HepG2 (cell line): ENCODE data around the gene AFF1. TPM values are rescaled to one million over a fixed set of nuclear protein-coding genes. Genes with fewer than 3 reads are reported as not detected.

Experiments used
- ATF1 ChIP-seq: IDR thresholded peaks from 2 replicates; pipeline ENCODE4 v1.6.1; 2016; ENCODE audit warnings: mild to moderate bottlenecking, control low read depth
- FOXA3 ChIP-seq: IDR thresholded peaks from 2 replicates; pipeline ENCODE4 v1.6.1; 2016; ENCODE audit warnings: missing genetic modification reagents, missing compliant biosample characterization
- GATAD2A ChIP-seq: IDR thresholded peaks from 2 replicates; pipeline ENCODE4 v1.6.1; 2016
- MTF1 ChIP-seq: sonication (generic); formaldehyde crosslinking; IDR thresholded peaks from 2 replicates; pipeline ENCODE4 v1.5.0; 2020; ENCODE audit warnings: missing genetic modification reagents
- NR2F6 ChIP-seq, 2 experiments: IDR thresholded peaks; 2 replicates each; pipeline ENCODE4 v1.6.1; 2016; ENCODE audit warnings: antibody characterized with exemption in 1 of 2, mild to moderate bottlenecking in 1 of 2
- RFXANK ChIP-seq: IDR thresholded peaks from 2 replicates; pipeline ENCODE4 v1.6.1; 2016
- SAP130 ChIP-seq: IDR thresholded peaks from 2 replicates; pipeline ENCODE4 v1.6.1; 2016; ENCODE audit warnings: low read depth
- SIX1 ChIP-seq: sonication (generic); formaldehyde crosslinking; IDR thresholded peaks from 2 replicates; pipeline ENCODE4 v1.4.0; 2020; ENCODE audit warnings: missing genetic modification reagents, borderline replicate concordance
- SOX13 ChIP-seq, 3 experiments: fragments of 450-650 bp in 1 of 3; sonication (generic) in 1 of 3; formaldehyde crosslinking in 1 of 3; IDR thresholded peaks in 2 of 3; conservative IDR thresholded peaks in 1 of 3; 2 replicates each; pipeline versions ENCODE4 v1.5.0 to v1.6.1; 2016 to 2020; ENCODE audit warnings: antibody characterized with exemption in 1 of 3, mild to moderate bottlenecking in 1 of 3, missing compliant biosample characterization in 1 of 3, missing genetic modification reagents in 1 of 3, moderate library complexity in 1 of 3
- ZFY ChIP-seq: sonication (generic); formaldehyde crosslinking; IDR thresholded peaks from 2 replicates; pipeline ENCODE4 v1.4.0; 2020; ENCODE audit warnings: missing genetic modification reagents
- ZMAT5 ChIP-seq: sonication (generic); formaldehyde crosslinking; IDR thresholded peaks from 2 replicates; pipeline ENCODE4 v1.5.0; 2020; ENCODE audit warnings: mild to moderate bottlenecking, low read depth, missing genetic modification reagents, borderline replicate concordance
- ZMYM4 ChIP-seq: sonication (generic); formaldehyde crosslinking; IDR thresholded peaks from 2 replicates; pipeline ENCODE4 v1.8.1; 2023; ENCODE audit warnings: mild to moderate bottlenecking, missing genetic modification reagents
- ZNF292 ChIP-seq: sonication (generic); formaldehyde crosslinking; IDR thresholded peaks from 2 replicates; pipeline ENCODE4 v1.8.1; 2022; ENCODE audit warnings: mild to moderate bottlenecking, low read depth, missing genetic modification reagents, borderline replicate concordance
- ZNF337 ChIP-seq: sonication (generic); formaldehyde crosslinking; IDR thresholded peaks from 2 replicates; pipeline ENCODE4 v1.5.1; 2020; ENCODE audit warnings: missing genetic modification reagents, low read depth, mild to moderate bottlenecking, borderline replicate concordance
- ZNF619 ChIP-seq: sonication (generic); formaldehyde crosslinking; IDR thresholded peaks from 2 replicates; pipeline ENCODE4 v1.4.0; 2020; ENCODE audit warnings: mild to moderate bottlenecking, missing genetic modification reagents
- ZZZ3 ChIP-seq: sonication (generic); formaldehyde crosslinking; IDR thresholded peaks from 2 replicates; pipeline ENCODE4 v1.4.0; 2020; ENCODE audit warnings: missing genetic modification reagents, mild to moderate bottlenecking, borderline replicate concordance
- polyA plus RNA-seq, 8 experiments: library from polyadenylated mRNA; depleted of rRNA in 3 of 8; stranded (reverse) in 7 of 8; unstranded in 1 of 8; fragments of >200 nt; fragmentation: Illumina TruSeq in 4 of 8; extraction: Trizol in 4 of 8; gene quantifications; 2 replicates each; pipeline versions ENCODE4 v1.2.1 to v1.2.3, GENCODE V29; 2011 to 2016; ENCODE audit warnings: low read depth in 4 of 8, missing spikeins in 1 of 8, mixed read lengths in 1 of 8; ENCODE audit not compliant: insufficient read depth in 1 of 8
- total RNA-seq, 5 experiments: library from RNA; depleted of rRNA; stranded (reverse); fragments of >200 nt; fragmentation: Illumina TruSeq; extraction: Trizol; gene quantifications; 2 replicates each; pipeline ENCODE4 v1.2.3, GENCODE V29; 2016; ENCODE audit warnings: low read depth in 1 of 5
- TF ChIP-seq, protein P1 (sequence below): sonication (generic); formaldehyde crosslinking; conservative IDR thresholded peaks from 2 replicates; pipeline ENCODE4 v1.4.0; 2020; ENCODE audit warnings: mild to moderate bottlenecking, missing genetic modification reagents, moderate library complexity

The AFF1 gene
- total and polyA plus RNA-seq, 2 of the 13 experiments (the other 11 are each of a cell fraction or from before 2014, with no cell fraction given): 15.5 to 15.9 TPM

GRCh38 chr4:86960557-86960961 lies 25.7 kb downstream of the AFF1 start (continued):
- peak; percentile 19; the same call in 1 of the 2 replicates for TF ChIP-seq ZMYM4 (CRISPR knock-in tag)
- 0 out of 2 replicates have a peak, but pooled peaks have one; percentile 8 for TF ChIP-seq FOXA3 (CRISPR knock-in tag)
- peak; percentile 43; the same call in 1 of the 2 replicates for TF ChIP-seq NR2F6 (IDR thresholded peaks at IDR 0.05)
- TF ChIP-seq NR2F6 (CRISPR knock-in tag; IDR thresholded peaks at IDR 0.05): peak; percentile 53; the same call in 1 of the 2 replicates
- TF ChIP-seq ZNF337 (CRISPR knock-in tag): no peak
- 0 out of 2 replicates have a peak, but pooled peaks have one; percentile 36 for TF ChIP-seq SIX1 (CRISPR knock-in tag)
- 0 out of 2 replicates have a peak, but pooled peaks have one; percentile 42 for TF ChIP-seq GATAD2A
- TF ChIP-seq ATF1 (CRISPR knock-in tag): no peak
- no peak for TF ChIP-seq RFXANK (CRISPR knock-in tag)
- TF ChIP-seq, protein P1, sequence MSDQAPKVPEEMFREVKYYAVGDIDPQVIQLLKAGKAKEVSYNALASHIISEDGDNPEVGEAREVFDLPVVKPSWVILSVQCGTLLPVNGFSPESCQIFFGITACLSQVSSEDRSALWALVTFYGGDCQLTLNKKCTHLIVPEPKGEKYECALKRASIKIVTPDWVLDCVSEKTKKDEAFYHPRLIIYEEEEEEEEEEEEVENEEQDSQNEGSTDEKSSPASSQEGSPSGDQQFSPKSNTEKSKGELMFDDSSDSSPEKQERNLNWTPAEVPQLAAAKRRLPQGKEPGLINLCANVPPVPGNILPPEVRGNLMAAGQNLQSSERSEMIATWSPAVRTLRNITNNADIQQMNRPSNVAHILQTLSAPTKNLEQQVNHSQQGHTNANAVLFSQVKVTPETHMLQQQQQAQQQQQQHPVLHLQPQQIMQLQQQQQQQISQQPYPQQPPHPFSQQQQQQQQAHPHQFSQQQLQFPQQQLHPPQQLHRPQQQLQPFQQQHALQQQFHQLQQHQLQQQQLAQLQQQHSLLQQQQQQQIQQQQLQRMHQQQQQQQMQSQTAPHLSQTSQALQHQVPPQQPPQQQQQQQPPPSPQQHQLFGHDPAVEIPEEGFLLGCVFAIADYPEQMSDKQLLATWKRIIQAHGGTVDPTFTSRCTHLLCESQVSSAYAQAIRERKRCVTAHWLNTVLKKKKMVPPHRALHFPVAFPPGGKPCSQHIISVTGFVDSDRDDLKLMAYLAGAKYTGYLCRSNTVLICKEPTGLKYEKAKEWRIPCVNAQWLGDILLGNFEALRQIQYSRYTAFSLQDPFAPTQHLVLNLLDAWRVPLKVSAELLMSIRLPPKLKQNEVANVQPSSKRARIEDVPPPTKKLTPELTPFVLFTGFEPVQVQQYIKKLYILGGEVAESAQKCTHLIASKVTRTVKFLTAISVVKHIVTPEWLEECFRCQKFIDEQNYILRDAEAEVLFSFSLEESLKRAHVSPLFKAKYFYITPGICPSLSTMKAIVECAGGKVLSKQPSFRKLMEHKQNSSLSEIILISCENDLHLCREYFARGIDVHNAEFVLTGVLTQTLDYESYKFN (CRISPR knock-in tag): peak; percentile 47
- TF ChIP-seq ZNF619 (CRISPR knock-in tag): no peak
- peak; percentile 32; the same call in 1 of the 2 replicates for TF ChIP-seq ZFY (CRISPR knock-in tag)
- TF ChIP-seq ZZZ3 (CRISPR knock-in tag): no peak
- TF ChIP-seq SAP130 (CRISPR knock-in tag): peak; percentile 21; the same call in 1 of the 2 replicates
- TF ChIP-seq ZMAT5 (CRISPR knock-in tag): no peak
- TF ChIP-seq ZNF292 (CRISPR knock-in tag): 0 out of 2 replicates have a peak, but pooled peaks have one; percentile 17
- no peak for TF ChIP-seq SOX13 (IDR thresholded peaks at IDR 0.05)
- 0 out of 4 replicates have a peak, but pooled peaks of 1 of the 2 experiments have one; percentile 8 for TF ChIP-seq SOX13 (CRISPR knock-in tag; conservative IDR thresholded peaks at IDR 0.05 in 1 of 2, IDR thresholded peaks at IDR 0.05 in 1 of 2)
- no peak for TF ChIP-seq MTF1 (CRISPR knock-in tag)
- TF ChIP-seq, all 625 proteins: peak for 17
